ENCODE measurements around the gene CSNK1E. TPM values are rescaled to one million over a fixed set of nuclear protein-coding genes. Genes with fewer than 3 reads are reported as not detected.

The CSNK1E gene
- total RNA-seq, 6 donors from 2014 or later: 94.1 to 345 (median 123) TPM

GRCh38 chr22:38264322-38264843 lies 52.9 kb downstream of the CSNK1E start:
- H3K36me3 ChIP-seq: peaks cover 0 to 19% (median 0%) of the 10 kb centered on the region in 4 donors
- H3K27ac ChIP-seq: peak overlapping the region in 2 of 4 donors; percentile 31 to 96
- TF ChIP-seq EP300 (IDR thresholded peaks at IDR 0.05): no peak
- TF ChIP-seq POLR2AphosphoS5 (IDR thresholded peaks at IDR 0.05): no peak
- no peak for TF ChIP-seq CTCF (IDR thresholded peaks at IDR 0.05)
- TF ChIP-seq POLR2A (IDR thresholded peaks at IDR 0.05): no peak
- no peaks in the 10 kb centered on the region for H3K9me3 ChIP-seq
- H3K4me3 ChIP-seq: no peak overlapping the region
- H3K4me1 ChIP-seq: peaks cover 67 to 95% (median 73%) of the 10 kb centered on the region in 4 donors
- DNase-seq (no peak), ATAC-seq (ENCODE audit: low FRiP score in 2 of 2) (no peak)
- WGBS, 2 donors: 80 to 85% methylated on average over 4 to 6 of the region's 6 CpGs
- no peaks in the 10 kb centered on the region for H3K27me3 ChIP-seq

GRCh38 chr22:38262051-38262795 lies 55.0 kb downstream of the CSNK1E start:
- H3K36me3 ChIP-seq: peaks cover 0 to 18% (median 0%) of the 10 kb centered on the region in 4 donors
- peak; percentile 53 to 75 for ATAC-seq (ENCODE audit: low FRiP score in 2 of 2)
- WGBS, 2 donors: 67 to 75% methylated on average over 20 of the region's 20 CpGs
- H3K27ac ChIP-seq: peak overlapping the region; percentile 58 to 77 (median 74)
- peaks cover 70 to 95% (median 76%) of the 10 kb centered on the region in 4 donors for H3K4me1 ChIP-seq
- H3K4me3 ChIP-seq: no peak overlapping the region
- H3K27me3 ChIP-seq: no peaks in the 10 kb centered on the region
- peak; percentile 28 to 73 (median 48) for TF ChIP-seq CTCF (IDR thresholded peaks at IDR 0.05)
- TF ChIP-seq POLR2AphosphoS5 (IDR thresholded peaks at IDR 0.05): peak in 1 of 2 donors; percentile 8
- no peak for TF ChIP-seq POLR2A (IDR thresholded peaks at IDR 0.05)
- H3K9me3 ChIP-seq: no peaks in the 10 kb centered on the region
- DNase-seq: peak; percentile 78

- peaks cover 62 to 93% (median 76%) of the 10 kb centered on the region in 4 donors for H3K4me1 ChIP-seq
- H3K27ac ChIP-seq: peak overlapping the region; percentile 58 to 77 (median 74)
- no peak overlapping the region for H3K4me3 ChIP-seq
- TF ChIP-seq POLR2A (IDR thresholded peaks at IDR 0.05) (no peak), POLR2AphosphoS5 (IDR thresholded peaks at IDR 0.05) (no peak), EP300 (IDR thresholded peaks at IDR 0.05) (no peak), CTCF (IDR thresholded peaks at IDR 0.05) (no peak)
- WGBS, 2 donors: 62 to 67% methylated on average over 12 to 15 of the region's 15 CpGs
- H3K36me3 ChIP-seq: peaks cover 0 to 18% (median 0%) of the 10 kb centered on the region in 4 donors
- H3K9me3 ChIP-seq: no peaks in the 10 kb centered on the region
- peak; percentile 5 to 14 for ATAC-seq (ENCODE audit: low FRiP score in 2 of 2)
- H3K27me3 ChIP-seq: no peaks in the 10 kb centered on the region
- no peak for DNase-seq
These were observed 56.2 kb downstream of the CSNK1E start for GRCh38 chr22:38260761-38261681.

GRCh38 chr22:38259370-38259769 lies 57.9 kb downstream of the CSNK1E start:
- Histone ChIP-seq H3K36me3 (peaks cover 0 to 18% (median 0%) of the 10 kb centered on the region in 4 donors), H3K4me3 (no peak overlapping the region), H3K27me3 (no peaks in the 10 kb centered on the region), H3K27ac (peak overlapping the region; percentile 58 to 77 (median 74)), H3K4me1 (peaks cover 54 to 78% (median 64%) of the 10 kb centered on the region in 4 donors), H3K9me3 (no peaks in the 10 kb centered on the region)
- no peak for TF ChIP-seq POLR2AphosphoS5 (IDR thresholded peaks at IDR 0.05)
- no peak for TF ChIP-seq EP300 (IDR thresholded peaks at IDR 0.05)
- TF ChIP-seq POLR2A (IDR thresholded peaks at IDR 0.05): no peak
- TF ChIP-seq CTCF (IDR thresholded peaks at IDR 0.05): no peak
- DNase-seq (no peak), ATAC-seq (ENCODE audit: low FRiP score in 2 of 2) (no peak)
- WGBS, 2 donors: 63 to 73% methylated on average over 7 to 8 of the region's 8 CpGs

All from upper lobe of left lung (tissue), 6 donors.